ENCODE data around the gene ALOX15B. TPM values are rescaled to one million over a fixed set of nuclear protein-coding genes. Genes with fewer than 3 reads are reported as not detected.

The ALOX15B gene
- total and polyA plus RNA-seq, 9 donors: 0.23 to 14.9 (median 0.78) TPM; not detected in 1

- Histone ChIP-seq H3K4me1 (ENCODE audit: insufficient read depth) (no peaks in the 10 kb centered on the region), H3K9me3 (no peaks in the 10 kb centered on the region), H3K36me3 (no peaks in the 10 kb centered on the region), H3K4me3 (no peak overlapping the region), H3K27me3 (no peaks in the 10 kb centered on the region), H3K27ac (no peak overlapping the region)
- no peak for DNase-seq
- TF ChIP-seq CTCF (IDR thresholded peaks at IDR 0.05) (no peak), POLR2A (IDR thresholded peaks at IDR 0.05) (no peak), EP300 (IDR thresholded peaks at IDR 0.05) (no peak)
- WGBS, 3 donors: 64 to 71% (median 65%) methylated on average over 6 of the region's 6 CpGs
- intact Hi-C loops (cut with DNase I): no loop called here
Observed at GRCh38 chr17:8089728-8090127, 50.9 kb downstream of the ALOX15B start.

- TF ChIP-seq CTCF (IDR thresholded peaks at IDR 0.05) (no peak), EP300 (IDR thresholded peaks at IDR 0.05) (no peak), POLR2A (IDR thresholded peaks at IDR 0.05) (no peak)
- Histone ChIP-seq H3K36me3 (no peaks in the 10 kb centered on the region), H3K4me1 (ENCODE audit: insufficient read depth) (no peaks in the 10 kb centered on the region), H3K27ac (no peak overlapping the region), H3K27me3 (no peaks in the 10 kb centered on the region), H3K9me3 (no peaks in the 10 kb centered on the region), H3K4me3 (no peak overlapping the region)
- WGBS, 3 donors: 46 to 55% (median 53%) methylated on average over 9 of the region's 9 CpGs
- intact Hi-C loops (cut with DNase I): no loop called here
- DNase-seq: no peak
Observed at GRCh38 chr17:8091033-8091687, 52.3 kb downstream of the ALOX15B start.

- intact Hi-C loops (cut with DNase I): no loop called here
- 59 to 65% (median 63%) methylated on average over 6 of the region's 6 CpGs for WGBS, 3 donors
Observed at GRCh38 chr17:8095361-8095760, 56.5 kb downstream of the ALOX15B start.

GRCh38 chr17:8096541-8096940 is 57.7 kb downstream of the ALOX15B start:
- 82 to 88% (median 86%) methylated on average over 8 of the region's 8 CpGs for WGBS, 3 donors
- Histone ChIP-seq H3K4me3 (no peak overlapping the region), H3K27me3 (no peaks in the 10 kb centered on the region), H3K9me3 (no peaks in the 10 kb centered on the region), H3K4me1 (ENCODE audit: insufficient read depth) (no peaks in the 10 kb centered on the region), H3K36me3 (no peaks in the 10 kb centered on the region), H3K27ac (no peak overlapping the region)
- TF ChIP-seq POLR2A (IDR thresholded peaks at IDR 0.05) (no peak), CTCF (IDR thresholded peaks at IDR 0.05) (no peak), EP300 (IDR thresholded peaks at IDR 0.05) (no peak)
- intact Hi-C loops (cut with DNase I): no loop called here
- DNase-seq: no peak

More at GRCh38 chr17:8095361-8095760, 56.5 kb downstream of the ALOX15B start:
- Histone ChIP-seq H3K9me3 (no peaks in the 10 kb centered on the region), H3K4me1 (ENCODE audit: insufficient read depth) (no peaks in the 10 kb centered on the region), H3K27ac (no peak overlapping the region), H3K27me3 (no peaks in the 10 kb centered on the region), H3K36me3 (no peaks in the 10 kb centered on the region), H3K4me3 (no peak overlapping the region)
- TF ChIP-seq POLR2A (IDR thresholded peaks at IDR 0.05) (no peak), EP300 (IDR thresholded peaks at IDR 0.05) (no peak), CTCF (IDR thresholded peaks at IDR 0.05) (no peak)
- DNase-seq: no peak

Small RNA genes within 50 kb of the gene (microRNA-seq; reads per million reads assigned to microRNA genes)
- gene MIR4314: 0 reads per million in 3 donors

Small RNA genes within 50 kb of the gene (small RNA-seq; reads per million reads assigned to genes)
- not detected for gene MIR4314

Other genes starting within 250 kb of the ALOX15B start
- 10 to 100 TPM; 13.7 to 80.8 (median 71.9) TPM for gene KDM6B, start 204.8 kb upstream of the ALOX15B start, total RNA-seq
- gene KDM6B, start 204.8 kb upstream of the ALOX15B start, polyA plus RNA-seq: 10 to 100 TPM in 1 of 2 donors, 1 to 10 TPM in 1; 9.1 to 36.9 TPM
- 10 to 100 TPM in 3 of 7 donors, 1 to 10 TPM in 4; 2.1 to 11.9 (median 8.2) TPM for gene TMEM88, start 184.0 kb upstream of the ALOX15B start, total RNA-seq
- gene TMEM88, start 184.0 kb upstream of the ALOX15B start, polyA plus RNA-seq: 10 to 100 TPM in 1 of 2 donors, 1 to 10 TPM in 1; 5.5 to 17.8 TPM
- 10 to 100 TPM; 46.4 to 82.8 (median 54.6) TPM for gene NAA38, start 181.5 kb upstream of the ALOX15B start, total RNA-seq
- 10 to 100 TPM in 1 of 2 donors, 1 to 10 TPM in 1; 4.6 to 59.1 TPM for gene NAA38, start 181.5 kb upstream of the ALOX15B start, polyA plus RNA-seq
- 10 to 100 TPM in 6 of 7 donors, 1 to 10 TPM in 1; 7.0 to 18.8 (median 16.1) TPM for gene CYB5D1, start 181.1 kb upstream of the ALOX15B start, total RNA-seq
- gene CYB5D1, start 181.1 kb upstream of the ALOX15B start, polyA plus RNA-seq: 10 to 100 TPM; 10.8 to 22.2 TPM
- gene CHD3, start 150.3 kb upstream of the ALOX15B start, total RNA-seq: 100 to 1,000 TPM in 4 of 7 donors, 10 to 100 TPM in 3; 65.7 to 145 (median 114) TPM
- 100 to 1,000 TPM in 1 of 2 donors, 10 to 100 TPM in 1; 87.2 to 100 TPM for gene CHD3, start 150.3 kb upstream of the ALOX15B start, polyA plus RNA-seq
- gene RNF227, start 122.8 kb upstream of the ALOX15B start, total RNA-seq: 10 to 100 TPM in 1 of 7 donors, 1 to 10 TPM in 6; 2.7 to 16.5 (median 5.2) TPM
- gene RNF227, start 122.8 kb upstream of the ALOX15B start, polyA plus RNA-seq: 1 to 10 TPM; 4.3 to 8.6 TPM
- 1 to 10 TPM in 5 of 7 donors, under 1 TPM in 2; 0.48 to 5.9 (median 2.2) TPM for gene KCNAB3, start 109.2 kb upstream of the ALOX15B start, total RNA-seq
- 1 to 10 TPM; 1.9 to 3.9 TPM for gene KCNAB3, start 109.2 kb upstream of the ALOX15B start, polyA plus RNA-seq
- gene TRAPPC1, start 107.1 kb upstream of the ALOX15B start, total RNA-seq: 10 to 100 TPM; 27.5 to 94.3 (median 74.0) TPM
- gene TRAPPC1, start 107.1 kb upstream of the ALOX15B start, polyA plus RNA-seq: 100 to 1,000 TPM in 1 of 2 donors, 10 to 100 TPM in 1; 77.5 to 238 TPM
- gene CNTROB, start 106.9 kb upstream of the ALOX15B start, total RNA-seq: 10 to 100 TPM; 15.0 to 27.3 (median 25.9) TPM
- 10 to 100 TPM; 24.3 to 25.3 TPM for gene CNTROB, start 106.9 kb upstream of the ALOX15B start, polyA plus RNA-seq
- gene GUCY2D, start 36.4 kb upstream of the ALOX15B start, total RNA-seq: under 1 TPM in 2 of 7 donors, not detected in 5; 0.05 to 0.42 TPM
- gene GUCY2D, start 36.4 kb upstream of the ALOX15B start, polyA plus RNA-seq: under 1 TPM in 1 of 2 donors, not detected in 1; 0.10 TPM
- under 1 TPM in 1 of 7 donors, not detected in 6; 0.70 TPM for gene ALOX12B, start 48.7 kb downstream of the ALOX15B start, total RNA-seq
- gene ALOX12B, start 48.7 kb downstream of the ALOX15B start, polyA plus RNA-seq: not detected
- gene ALOXE3, start 79.5 kb downstream of the ALOX15B start, total RNA-seq: not detected
- gene ALOXE3, start 79.5 kb downstream of the ALOX15B start, polyA plus RNA-seq: under 1 TPM in 1 of 2 donors, not detected in 1; 0.07 TPM
- gene HES7, start 85.0 kb downstream of the ALOX15B start, total RNA-seq: under 1 TPM in 6 of 7 donors, not detected in 1; 0.11 to 0.97 (median 0.81) TPM
- gene HES7, start 85.0 kb downstream of the ALOX15B start, polyA plus RNA-seq: under 1 TPM in 1 of 2 donors, not detected in 1; 0.25 TPM
- gene PER1, start 113.3 kb downstream of the ALOX15B start, total RNA-seq: 100 to 1,000 TPM in 6 of 7 donors, 10 to 100 TPM in 1; 74.9 to 394 (median 165) TPM
- 100 to 1,000 TPM in 1 of 2 donors, 10 to 100 TPM in 1; 12.8 to 164 TPM for gene PER1, start 113.3 kb downstream of the ALOX15B start, polyA plus RNA-seq
- gene VAMP2, start 123.9 kb downstream of the ALOX15B start, total RNA-seq: 100 to 1,000 TPM in 4 of 7 donors, 10 to 100 TPM in 3; 35.5 to 147 (median 118) TPM
- gene VAMP2, start 123.9 kb downstream of the ALOX15B start, polyA plus RNA-seq: 100 to 1,000 TPM in 1 of 2 donors, 10 to 100 TPM in 1; 99.2 to 233 TPM
- gene TMEM107, start 137.3 kb downstream of the ALOX15B start, total RNA-seq: 10 to 100 TPM in 5 of 7 donors, 1 to 10 TPM in 2; 7.5 to 57.6 (median 16.1) TPM
- 10 to 100 TPM in 1 of 2 donors, 1 to 10 TPM in 1; 8.2 to 10.3 TPM for gene TMEM107, start 137.3 kb downstream of the ALOX15B start, polyA plus RNA-seq
- 1 to 10 TPM; 5.5 to 7.2 (median 6.7) TPM for gene BORCS6, start 151.1 kb downstream of the ALOX15B start, total RNA-seq
- gene BORCS6, start 151.1 kb downstream of the ALOX15B start, polyA plus RNA-seq: 1 to 10 TPM; 1.3 to 7.2 TPM
- 1 to 10 TPM in 2 of 7 donors, under 1 TPM in 2, not detected in 3; 0.80 to 1.7 (median 1.1) TPM for gene AURKB, start 171.5 kb downstream of the ALOX15B start, total RNA-seq
- 1 to 10 TPM in 1 of 2 donors, under 1 TPM in 1; 0.68 to 1.5 TPM for gene AURKB, start 171.5 kb downstream of the ALOX15B start, polyA plus RNA-seq
- 10 to 100 TPM; 28.3 to 60.0 (median 48.7) TPM for gene CTC1, start 209.0 kb downstream of the ALOX15B start, total RNA-seq
- 10 to 100 TPM; 18.4 to 33.4 TPM for gene CTC1, start 209.0 kb downstream of the ALOX15B start, polyA plus RNA-seq
- 10 to 100 TPM in 6 of 7 donors, 1 to 10 TPM in 1; 6.6 to 69.9 (median 35.3) TPM for gene PFAS, start 210.2 kb downstream of the ALOX15B start, total RNA-seq
- gene PFAS, start 210.2 kb downstream of the ALOX15B start, polyA plus RNA-seq: 10 to 100 TPM in 1 of 2 donors, 1 to 10 TPM in 1; 8.4 to 11.0 TPM
- gene RANGRF, start 249.6 kb downstream of the ALOX15B start, total RNA-seq: 10 to 100 TPM; 14.5 to 37.8 (median 28.0) TPM
- 10 to 100 TPM; 30.1 to 48.3 TPM for gene RANGRF, start 249.6 kb downstream of the ALOX15B start, polyA plus RNA-seq